Epithelial cell of esophagus (primary cell): ENCODE measurements around the gene PRKAA2.

Experiments used
- DNase-seq: peaks from one replicate; pipeline ENCODE4 v3.0.0; 2010; ENCODE audit warnings: low read depth
- H3K4me3 ChIP-seq: 2 replicates; pipeline ENCODE4 v1.5.1; 2011; ENCODE audit warnings: mild to moderate bottlenecking, low read length, control low read depth
- TF ChIP-seq, protein P1 (sequence below): IDR thresholded peaks from 2 replicates; pipeline ENCODE4 v1.5.1; 2011; ENCODE audit warnings: low read depth, mild to moderate bottlenecking, low read length, control low read depth, inconsistent platforms; ENCODE audit not compliant: insufficient read depth; ENCODE audit errors: missing control alignments

The PRKAA2 gene

DNA sequence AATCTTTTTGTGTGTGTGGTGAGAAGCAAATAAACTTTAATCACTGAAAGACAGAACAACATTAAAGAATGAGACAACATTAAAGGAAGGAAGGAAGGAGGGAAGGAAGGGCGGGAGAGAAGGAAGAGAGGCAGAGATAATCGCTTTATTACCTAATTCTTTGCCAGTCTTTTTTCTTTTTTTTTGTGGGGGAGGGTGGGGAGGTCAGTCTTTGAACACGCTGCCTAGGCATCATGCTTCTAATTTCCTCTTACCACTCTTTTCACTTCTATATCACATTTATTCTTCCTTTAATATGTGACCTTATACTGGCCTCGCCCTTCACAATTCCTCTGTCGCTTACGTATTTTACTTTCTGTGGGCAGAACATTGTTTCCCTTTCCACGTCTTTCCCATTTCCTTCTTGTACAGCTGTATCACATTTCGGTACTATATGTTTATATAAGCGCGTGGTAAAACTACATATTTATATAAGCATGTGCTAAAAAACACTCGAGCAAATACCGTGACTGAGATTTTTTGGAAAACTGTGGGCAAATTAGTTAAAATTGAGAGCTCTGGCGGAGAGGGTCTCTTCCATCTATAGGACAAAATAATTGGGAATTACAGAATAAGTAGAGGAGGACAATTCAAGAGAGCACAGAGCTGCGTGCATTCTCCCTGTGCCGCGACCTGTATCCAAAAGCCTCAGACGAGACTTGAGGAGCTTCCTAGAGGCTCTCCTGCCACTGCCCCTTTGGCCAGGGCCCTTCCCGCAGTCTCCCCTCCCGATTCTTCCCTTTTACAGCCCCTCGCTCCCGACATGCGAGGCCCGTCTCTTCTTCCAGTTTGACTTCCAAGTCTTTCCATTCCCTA lies 823 bp upstream of the PRKAA2 start:
- TF ChIP-seq, protein P1, sequence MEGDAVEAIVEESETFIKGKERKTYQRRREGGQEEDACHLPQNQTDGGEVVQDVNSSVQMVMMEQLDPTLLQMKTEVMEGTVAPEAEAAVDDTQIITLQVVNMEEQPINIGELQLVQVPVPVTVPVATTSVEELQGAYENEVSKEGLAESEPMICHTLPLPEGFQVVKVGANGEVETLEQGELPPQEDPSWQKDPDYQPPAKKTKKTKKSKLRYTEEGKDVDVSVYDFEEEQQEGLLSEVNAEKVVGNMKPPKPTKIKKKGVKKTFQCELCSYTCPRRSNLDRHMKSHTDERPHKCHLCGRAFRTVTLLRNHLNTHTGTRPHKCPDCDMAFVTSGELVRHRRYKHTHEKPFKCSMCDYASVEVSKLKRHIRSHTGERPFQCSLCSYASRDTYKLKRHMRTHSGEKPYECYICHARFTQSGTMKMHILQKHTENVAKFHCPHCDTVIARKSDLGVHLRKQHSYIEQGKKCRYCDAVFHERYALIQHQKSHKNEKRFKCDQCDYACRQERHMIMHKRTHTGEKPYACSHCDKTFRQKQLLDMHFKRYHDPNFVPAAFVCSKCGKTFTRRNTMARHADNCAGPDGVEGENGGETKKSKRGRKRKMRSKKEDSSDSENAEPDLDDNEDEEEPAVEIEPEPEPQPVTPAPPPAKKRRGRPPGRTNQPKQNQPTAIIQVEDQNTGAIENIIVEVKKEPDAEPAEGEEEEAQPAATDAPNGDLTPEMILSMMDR: no peak
- H3K4me3 ChIP-seq: peak overlapping the region; percentile 56
- DNase-seq: no peak

DNA sequence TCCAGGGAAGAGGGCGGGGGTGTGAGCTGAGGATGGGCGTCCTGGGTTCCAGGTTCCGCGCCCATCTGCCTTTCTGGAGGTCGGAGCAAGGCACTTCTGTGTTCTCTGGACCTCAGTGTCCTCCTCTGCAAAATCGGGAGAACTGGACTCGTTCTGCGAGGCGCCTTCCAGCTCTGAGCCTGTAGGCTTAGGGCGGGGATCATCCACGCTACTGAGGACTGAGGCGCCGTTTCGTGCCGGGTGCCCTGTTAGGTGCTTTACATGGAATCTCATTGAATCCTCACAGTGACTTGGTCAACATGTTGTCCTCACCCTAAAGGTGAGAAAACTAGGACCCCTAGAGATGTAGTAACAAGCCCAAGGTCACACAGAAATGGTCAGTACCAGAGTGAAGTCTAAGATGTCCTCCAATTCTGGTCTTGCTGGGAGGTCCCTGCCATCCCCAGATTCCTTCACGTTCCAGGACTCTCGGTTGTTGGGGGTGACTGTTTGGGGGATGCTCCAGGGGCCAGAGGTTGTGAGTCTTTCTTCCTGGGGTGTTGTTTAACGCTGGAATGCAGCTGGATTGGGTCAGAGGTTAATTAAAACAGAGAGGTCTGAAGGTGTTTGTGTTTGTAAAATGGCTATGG lies 677 bp downstream of the PRKAA2 start:
- TF ChIP-seq, protein P1: no peak
- peak overlapping the region; percentile 43 for H3K4me3 ChIP-seq
- DNase-seq: peak; percentile 13

DNA sequence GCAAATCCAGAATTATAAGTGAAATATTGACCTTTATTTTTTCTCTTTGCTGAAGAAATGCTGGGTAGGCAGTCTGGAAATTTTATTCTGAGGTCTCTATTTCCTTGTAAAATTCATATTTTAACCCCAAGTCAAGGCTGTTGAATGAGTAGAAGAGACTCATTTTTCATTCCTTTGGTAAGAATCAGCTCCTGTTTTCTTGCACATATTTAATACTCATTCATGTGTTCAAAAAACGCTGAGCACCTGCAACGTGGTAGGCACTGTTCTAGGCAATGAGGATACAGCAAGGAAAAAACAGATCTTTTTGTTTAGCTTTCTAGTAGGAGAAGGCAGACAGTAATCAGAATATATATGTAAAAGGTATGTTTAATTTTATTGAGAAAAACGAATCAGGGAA lies 1.5 kb downstream of the PRKAA2 start:
- DNase-seq: no peak

DNA sequence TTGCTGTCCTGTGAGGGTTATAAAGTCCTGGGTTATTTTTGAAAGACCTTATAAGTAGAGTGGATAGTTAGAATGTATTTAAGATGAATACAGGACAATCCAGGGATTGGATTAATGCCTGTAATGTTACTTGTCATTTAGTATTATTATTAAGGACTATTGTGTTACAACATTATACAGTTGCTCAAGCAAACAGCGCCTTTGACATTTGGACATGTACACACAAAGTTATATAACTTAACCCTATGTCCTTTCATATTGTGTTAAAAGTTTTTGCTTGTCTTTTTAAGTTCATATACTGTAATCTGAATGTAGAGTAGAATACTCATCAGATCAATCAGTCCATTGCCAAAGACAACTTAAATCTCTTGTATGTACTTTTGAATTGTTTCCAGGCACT lies 2.0 kb downstream of the PRKAA2 start:
- DNase-seq: no peak

More for the DNA sequence above, 1.5 kb downstream of the PRKAA2 start:
- H3K4me3 ChIP-seq: no peak overlapping the region
- TF ChIP-seq, protein P1: no peak

DNA sequence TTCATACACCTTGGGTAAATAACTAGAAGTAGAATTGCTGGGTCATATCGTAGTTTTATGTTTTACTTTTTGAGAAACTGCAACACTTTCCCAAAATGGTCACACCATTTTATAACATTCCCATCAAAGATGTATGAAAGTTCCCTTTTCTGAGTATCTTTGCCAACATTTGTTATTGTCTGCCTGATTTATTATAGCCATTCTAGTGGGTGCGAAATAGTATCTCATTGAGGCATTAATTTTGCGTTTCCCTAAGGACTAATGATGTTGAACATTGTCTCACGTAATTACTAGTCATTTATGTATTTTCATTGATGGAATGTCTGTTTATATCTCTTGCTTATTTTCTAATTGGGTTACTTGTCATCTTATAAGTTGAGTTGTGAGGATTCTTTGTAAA lies 3.4 kb downstream of the PRKAA2 start:
- TF ChIP-seq, protein P1: no peak
- H3K4me3 ChIP-seq: no peak overlapping the region
- no peak for DNase-seq

More for the DNA sequence above, 2.0 kb downstream of the PRKAA2 start:
- no peak overlapping the region for H3K4me3 ChIP-seq
- TF ChIP-seq, protein P1: no peak

DNA sequence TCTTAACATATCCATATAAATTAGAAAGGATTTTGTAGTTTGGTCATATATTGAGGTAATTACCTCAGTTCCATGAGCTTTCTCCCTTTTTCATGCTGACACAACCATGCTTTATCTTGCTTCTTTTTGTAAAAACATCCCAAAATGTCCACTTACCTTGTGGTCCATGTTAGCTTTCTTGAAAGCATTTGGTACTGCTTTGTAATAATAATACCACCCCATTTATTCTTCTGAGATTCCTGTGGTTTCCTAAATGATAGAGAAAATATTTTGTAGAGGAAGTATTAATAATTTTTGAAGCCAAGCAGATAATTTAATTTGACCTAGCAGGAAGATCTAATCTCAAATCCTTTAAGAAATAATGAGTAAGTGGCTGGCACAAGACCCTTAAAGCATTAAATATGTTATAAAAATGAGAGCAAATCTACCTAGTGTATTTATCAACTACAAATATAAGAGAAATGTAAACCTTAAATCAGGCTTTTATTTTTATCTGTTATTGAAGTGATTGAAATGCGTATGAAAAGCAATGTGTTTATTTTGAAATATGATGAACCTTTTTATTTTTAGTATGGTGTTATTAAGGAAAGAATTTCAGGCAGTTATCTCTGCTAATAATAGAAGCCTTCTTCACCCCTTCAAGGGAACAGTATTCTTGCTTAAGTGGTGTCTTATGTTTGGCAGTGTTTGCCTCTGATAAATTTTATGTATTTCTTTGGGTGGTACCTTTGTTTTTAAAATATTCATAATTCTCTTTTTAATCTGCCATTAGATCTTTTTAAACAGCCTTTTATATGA lies 9.2 kb downstream of the PRKAA2 start:
- no peak for DNase-seq
- H3K4me3 ChIP-seq: no peak overlapping the region
- TF ChIP-seq, protein P1: no peak
